Measurements from ENCODE around the gene PROP1.
"Not testable (repeated sequence)": the region's sequence is repeated elsewhere in the genome, so short reads cannot be mapped to it uniquely, and the experiment has no call there.

Gene PROP1

DNA sequence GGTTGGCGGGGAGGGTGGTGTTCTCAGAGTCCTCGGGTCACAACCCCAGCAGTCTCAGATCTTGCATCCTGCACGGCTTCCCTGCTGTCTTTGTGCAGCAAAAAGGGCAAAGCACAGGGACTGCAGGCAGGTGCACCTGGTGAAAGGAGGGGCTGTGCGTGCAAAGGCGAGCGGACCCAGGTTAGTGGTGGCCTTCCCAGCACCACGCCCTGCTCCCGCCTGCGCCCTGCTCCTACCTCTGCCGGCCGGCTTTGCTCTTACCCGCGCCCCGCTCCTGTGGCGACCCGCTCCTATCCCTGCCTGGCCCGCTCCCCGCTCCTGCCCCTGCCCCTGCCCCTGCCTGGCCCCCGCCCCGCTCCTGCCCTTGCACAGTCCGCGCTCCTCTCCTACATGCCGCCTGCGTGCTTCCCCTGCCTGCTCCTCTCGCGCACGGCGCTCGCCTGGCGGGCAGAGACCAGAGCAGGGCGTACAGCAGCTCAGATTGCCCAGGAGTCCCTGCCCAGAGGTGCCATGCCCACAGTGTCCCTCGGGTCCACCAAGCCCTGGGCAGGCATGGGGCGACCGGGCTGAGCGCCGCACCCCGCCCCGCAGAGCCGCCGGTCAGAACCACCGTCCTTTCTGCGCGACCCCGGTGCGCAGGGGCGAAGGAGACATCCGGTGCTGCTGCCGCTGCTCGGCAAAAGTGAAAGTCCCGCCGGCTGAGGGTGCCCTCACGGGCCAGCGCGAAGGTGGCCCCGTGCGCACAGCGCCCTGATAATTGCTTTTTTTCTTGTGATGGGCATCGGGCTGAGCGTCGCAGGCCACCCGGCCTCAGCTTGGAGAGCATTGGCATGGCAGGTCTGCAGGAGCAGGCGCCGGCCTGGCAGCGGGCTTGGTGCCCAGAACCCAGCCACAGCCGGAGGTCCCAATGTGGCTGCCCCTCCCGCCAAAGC is 52.0 kb downstream of the PROP1 start:
- not testable (repeated sequence) for DNase-seq

DNA sequence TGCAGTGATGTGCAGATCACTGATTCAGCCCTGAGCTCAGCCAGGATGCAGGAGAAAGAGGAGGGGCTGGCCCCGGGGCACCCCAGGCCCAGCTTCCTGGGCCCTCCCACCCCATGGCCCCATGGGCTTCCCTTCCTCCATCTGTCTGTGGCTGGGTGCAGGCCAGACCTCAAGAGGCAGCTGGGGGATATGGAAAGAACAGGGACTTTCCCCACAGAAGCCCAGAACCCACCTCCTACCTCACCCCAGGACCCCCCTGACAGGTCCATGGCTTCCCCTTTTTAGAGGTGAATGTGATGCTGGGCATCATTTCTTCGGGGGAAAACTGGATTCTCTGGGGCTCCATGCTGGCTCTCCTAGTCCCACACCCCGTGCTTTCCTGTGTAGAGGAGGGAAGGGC is 53.1 kb downstream of the PROP1 start:
- DNase-seq = not testable (repeated sequence)

Measured in DMS79 (cell line).